ENCODE measurements around the gene P2RY2.

GRCh38 chr11:73234471-73235181 is 16.5 kb downstream of the P2RY2 start:
- TF ChIP-seq RNF2 (IDR thresholded peaks at IDR 0.05; ENCODE audit: borderline replicate concordance, low read depth) (no peak), HES2 (IDR thresholded peaks at IDR 0.05) (no peak), CTCF (IDR thresholded peaks at IDR 0.05) (no peak), MAX (IDR thresholded peaks at IDR 0.05) (no peak), E2F6 (IDR thresholded peaks at IDR 0.05; ENCODE audit: borderline replicate concordance, low read depth) (no peak)

Measured in A549 (cell line).